ENCODE results near the gene EMILIN3.

- TF ChIP-seq ZFP30 (CRISPR knock-in tag; IDR thresholded peaks at IDR 0.05) (no peak), TSHZ2 (CRISPR knock-in tag; IDR thresholded peaks at IDR 0.05) (no peak)
These were observed 49.7 kb downstream of the EMILIN3 start for GRCh38 chr20:41316602-41317545.
